K562 (cell line): Measurements from ENCODE around the gene ARHGAP31. TPM values are rescaled to one million over a fixed set of nuclear protein-coding genes. Genes with fewer than 3 reads are reported as not detected.

Source experiments
- ATF1 ChIP-seq, 2 experiments: fragments of 450-650 bp in 1 of 2; IDR thresholded peaks; 2 replicates each; pipeline ENCODE4 v1.6.1; 2016; ENCODE audit warnings: missing compliant biosample characterization in 1 of 2, missing genetic modification characterization in 1 of 2
- CBFA2T2 ChIP-seq: fragments of 450-650 bp; conservative IDR thresholded peaks from 2 replicates; pipeline ENCODE4 v1.6.1; 2017; ENCODE audit warnings: mild to moderate bottlenecking
- CBX8 ChIP-seq: fragments of 200-600 bp; sonication (generic); IDR thresholded peaks from 2 replicates; pipeline ENCODE4 v1.6.1; 2012; ENCODE audit warnings: borderline replicate concordance, mixed run types, low read depth, mild to moderate bottlenecking, moderate library complexity, mixed read lengths, low read length, control low read depth, inconsistent platforms; ENCODE audit not compliant: poor library complexity, severe bottlenecking; ENCODE audit errors: extremely low read depth
- EGR1 ChIP-seq: fragments of 450-650 bp; conservative IDR thresholded peaks from 2 replicates; pipeline ENCODE4 v1.6.1; 2017; ENCODE audit warnings: mild to moderate bottlenecking
- FOSL1 ChIP-seq: fragments of 200-800 bp; sonication (Bioruptor generic); conservative IDR thresholded peaks from 2 replicates; pipeline ENCODE4 v1.6.1; 2016; ENCODE audit warnings: missing genetic modification characterization, missing compliant biosample characterization
- FOXK1 ChIP-seq: sonication (generic); formaldehyde crosslinking; IDR thresholded peaks from 2 replicates; pipeline ENCODE4 v1.8.0; 2022; ENCODE audit warnings: missing genetic modification reagents, mild to moderate bottlenecking, borderline replicate concordance
- MAFF ChIP-seq: IDR thresholded peaks from 2 replicates; pipeline ENCODE4 v1.6.1; 2012; ENCODE audit warnings: low read length, improper control_type of control experiment
- NFXL1 ChIP-seq: fragments of 450-650 bp; formaldehyde crosslinking; IDR thresholded peaks from 2 replicates; pipeline ENCODE4 v1.4.0; 2021; ENCODE audit warnings: mild to moderate bottlenecking
- PCBP2 ChIP-seq: fragments of 200-400 bp; formaldehyde crosslinking; IDR thresholded peaks from 2 replicates; pipeline ENCODE4 v1.6.1; 2018; ENCODE audit warnings: low read length, low read depth, mild to moderate bottlenecking, moderate library complexity; ENCODE audit not compliant: poor library complexity, severe bottlenecking
- POLR2AphosphoS5 ChIP-seq: IDR thresholded peaks from 2 replicates; pipeline ENCODE4 v1.6.1; 2011; ENCODE audit warnings: mild to moderate bottlenecking, low read depth, low read length, moderate library complexity; ENCODE audit not compliant: control insufficient read depth, insufficient read depth
- RBM15 ChIP-seq: fragments of 200-400 bp; formaldehyde crosslinking; IDR thresholded peaks from 2 replicates; pipeline ENCODE4 v1.6.1; 2018; ENCODE audit warnings: mild to moderate bottlenecking, low read length, moderate library complexity; ENCODE audit not compliant: insufficient read depth
- ZFP30 ChIP-seq: fragments of 250-450 bp; sonication (Bioruptor Pico); IDR thresholded peaks from 2 replicates; pipeline ENCODE4 v1.8.0; 2022; ENCODE audit warnings: moderate library complexity, mild to moderate bottlenecking, inconsistent platforms, borderline replicate concordance
- ZNF134 ChIP-seq: fragments of 250-450 bp; sonication (Bioruptor Pico); conservative IDR thresholded peaks from 2 replicates; pipeline ENCODE4 v1.4.0; 2020
- ZNF165 ChIP-seq: fragments of 250-450 bp; sonication (Bioruptor Pico); IDR thresholded peaks from 2 replicates; pipeline ENCODE4 v1.4.0; 2020; ENCODE audit warnings: borderline replicate concordance
- ZNF561 ChIP-seq: fragments of 450-650 bp; formaldehyde crosslinking; conservative IDR thresholded peaks from 2 replicates; pipeline ENCODE4 v1.4.0; 2020; ENCODE audit warnings: mild to moderate bottlenecking, moderate library complexity
- ZNF583 ChIP-seq: fragments of 250-450 bp; sonication (Bioruptor Pico); IDR thresholded peaks from 2 replicates; pipeline ENCODE4 v1.4.0; 2020
- polyA plus RNA-seq, 8 experiments: library from polyadenylated mRNA; depleted of rRNA in 4 of 8; stranded (reverse) in 5 of 8; unstranded in 3 of 8; fragments of >200 nt; fragmentation: Nextera tagmentation in 2 of 8; fragmentation: Illumina TruSeq in 1 of 8; extraction: Ambion mirVana in 2 of 8; extraction: Trizol in 1 of 8; gene quantifications; 2 replicates each; pipeline versions ENCODE4 v1.2.1 to v1.2.3, GENCODE V29; 2011 to 2014; ENCODE audit warnings: inconsistent platforms in 1 of 8, missing spikeins in 1 of 8
- total RNA-seq, 7 experiments: library from RNA; depleted of rRNA in 6 of 7; stranded (reverse); fragments of >200 nt in 6 of 7; fragmentation: Illumina TruSeq in 2 of 7; extraction: Trizol in 2 of 7; gene quantifications; 2 replicates each; pipeline versions ENCODE4 v1.2.1 to v1.2.3, GENCODE V29; 2011 to 2021; ENCODE audit warnings: low replicate concordance in 1 of 7
- TF ChIP-seq, protein P1 (sequence below): fragments of 450-650 bp; conservative IDR thresholded peaks from 2 replicates; pipeline ENCODE4 v1.6.1; 2016; ENCODE audit warnings: missing genetic modification characterization, low read depth, mild to moderate bottlenecking, control low read depth, missing compliant biosample characterization
- TF ChIP-seq, protein P2 (sequence below): fragments of 450-650 bp; IDR thresholded peaks from 2 replicates; pipeline ENCODE4 v1.6.1; 2016; ENCODE audit warnings: mild to moderate bottlenecking
- TF ChIP-seq, protein P3 (sequence below): sonication (generic); formaldehyde crosslinking; IDR thresholded peaks from 2 replicates; pipeline ENCODE4 v1.8.1; 2022; ENCODE audit warnings: missing genetic modification reagents
- TF ChIP-seq, protein P4 (sequence below): fragments of 250-450 bp; sonication (Bioruptor Pico); IDR thresholded peaks from 2 replicates; pipeline ENCODE4 v1.8.0; 2021; ENCODE audit warnings: moderate library complexity, mild to moderate bottlenecking, inconsistent platforms
- TF ChIP-seq, protein P5 (sequence below): fragments of 450-650 bp; IDR thresholded peaks from 2 replicates; pipeline ENCODE4 v1.6.1; 2016

ARHGAP31 gene
- total and polyA plus RNA-seq, 9 of the 15 experiments (the other 6 are each of a cell fraction or from before 2014, with no cell fraction given), result under 0.01 to 0.13 (median 0.06) TPM; not detected in 5

DNA sequence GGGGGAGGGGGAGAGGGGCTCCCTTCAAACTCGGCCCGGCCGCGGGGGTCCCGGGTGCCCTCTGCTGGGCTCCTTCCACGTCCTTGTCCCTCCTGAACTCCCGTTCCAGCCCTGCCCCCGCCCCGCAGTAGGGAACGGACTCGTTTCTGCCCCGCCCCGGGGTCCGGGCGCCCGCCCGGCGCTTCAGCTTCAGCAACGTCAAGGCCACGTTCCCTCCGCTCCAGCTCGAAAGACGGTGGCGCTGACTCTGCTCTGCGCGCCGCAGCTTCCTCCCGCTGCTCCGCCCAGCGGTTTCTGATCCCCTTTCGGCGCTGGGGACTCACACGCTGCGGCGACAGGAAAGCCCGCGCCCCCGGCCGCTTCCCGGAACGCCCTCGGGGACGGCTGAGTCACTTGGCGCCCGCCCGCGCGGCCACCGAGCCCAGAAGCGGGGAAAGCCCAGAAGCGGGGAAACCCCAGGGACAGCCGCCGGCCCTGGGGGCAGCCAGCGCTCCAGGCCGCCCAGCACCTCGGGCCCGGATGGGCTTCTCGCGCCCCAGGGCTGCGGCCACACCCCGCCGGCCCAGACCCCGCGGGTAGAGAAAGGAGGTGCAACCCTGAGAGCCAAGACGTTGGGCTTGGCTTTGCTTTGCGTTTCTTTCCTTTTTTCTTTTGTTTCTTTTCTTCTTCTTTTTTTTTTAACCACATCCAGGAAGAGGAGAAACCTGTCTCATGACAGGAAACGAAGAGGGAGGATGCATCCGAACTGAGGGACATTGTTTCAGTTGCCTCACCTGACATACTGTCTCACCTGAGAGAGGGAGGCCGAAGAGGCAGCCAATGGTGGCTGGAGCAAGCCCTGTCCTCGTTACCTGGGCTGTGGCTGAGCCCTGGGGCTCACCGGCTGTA is 28.9 kb downstream of the ARHGAP31 start (continued):
- TF ChIP-seq CBX8, result no peak
- no peak for TF ChIP-seq ATF1 (CRISPR knock-in tag; IDR thresholded peaks at IDR 0.05)
- peak; percentile 69 for TF ChIP-seq ATF1 (tag; IDR thresholded peaks at IDR 0.05)
- TF ChIP-seq, protein P1, sequence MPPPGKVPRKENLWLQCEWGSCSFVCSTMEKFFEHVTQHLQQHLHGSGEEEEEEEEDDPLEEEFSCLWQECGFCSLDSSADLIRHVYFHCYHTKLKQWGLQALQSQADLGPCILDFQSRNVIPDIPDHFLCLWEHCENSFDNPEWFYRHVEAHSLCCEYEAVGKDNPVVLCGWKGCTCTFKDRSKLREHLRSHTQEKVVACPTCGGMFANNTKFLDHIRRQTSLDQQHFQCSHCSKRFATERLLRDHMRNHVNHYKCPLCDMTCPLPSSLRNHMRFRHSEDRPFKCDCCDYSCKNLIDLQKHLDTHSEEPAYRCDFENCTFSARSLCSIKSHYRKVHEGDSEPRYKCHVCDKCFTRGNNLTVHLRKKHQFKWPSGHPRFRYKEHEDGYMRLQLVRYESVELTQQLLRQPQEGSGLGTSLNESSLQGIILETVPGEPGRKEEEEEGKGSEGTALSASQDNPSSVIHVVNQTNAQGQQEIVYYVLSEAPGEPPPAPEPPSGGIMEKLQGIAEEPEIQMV (tag), result no peak
- TF ChIP-seq, protein P2, sequence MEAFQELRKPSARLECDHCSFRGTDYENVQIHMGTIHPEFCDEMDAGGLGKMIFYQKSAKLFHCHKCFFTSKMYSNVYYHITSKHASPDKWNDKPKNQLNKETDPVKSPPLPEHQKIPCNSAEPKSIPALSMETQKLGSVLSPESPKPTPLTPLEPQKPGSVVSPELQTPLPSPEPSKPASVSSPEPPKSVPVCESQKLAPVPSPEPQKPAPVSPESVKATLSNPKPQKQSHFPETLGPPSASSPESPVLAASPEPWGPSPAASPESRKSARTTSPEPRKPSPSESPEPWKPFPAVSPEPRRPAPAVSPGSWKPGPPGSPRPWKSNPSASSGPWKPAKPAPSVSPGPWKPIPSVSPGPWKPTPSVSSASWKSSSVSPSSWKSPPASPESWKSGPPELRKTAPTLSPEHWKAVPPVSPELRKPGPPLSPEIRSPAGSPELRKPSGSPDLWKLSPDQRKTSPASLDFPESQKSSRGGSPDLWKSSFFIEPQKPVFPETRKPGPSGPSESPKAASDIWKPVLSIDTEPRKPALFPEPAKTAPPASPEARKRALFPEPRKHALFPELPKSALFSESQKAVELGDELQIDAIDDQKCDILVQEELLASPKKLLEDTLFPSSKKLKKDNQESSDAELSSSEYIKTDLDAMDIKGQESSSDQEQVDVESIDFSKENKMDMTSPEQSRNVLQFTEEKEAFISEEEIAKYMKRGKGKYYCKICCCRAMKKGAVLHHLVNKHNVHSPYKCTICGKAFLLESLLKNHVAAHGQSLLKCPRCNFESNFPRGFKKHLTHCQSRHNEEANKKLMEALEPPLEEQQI, result no peak
- TF ChIP-seq MAFF, result no peak
- TF ChIP-seq, protein P3, sequence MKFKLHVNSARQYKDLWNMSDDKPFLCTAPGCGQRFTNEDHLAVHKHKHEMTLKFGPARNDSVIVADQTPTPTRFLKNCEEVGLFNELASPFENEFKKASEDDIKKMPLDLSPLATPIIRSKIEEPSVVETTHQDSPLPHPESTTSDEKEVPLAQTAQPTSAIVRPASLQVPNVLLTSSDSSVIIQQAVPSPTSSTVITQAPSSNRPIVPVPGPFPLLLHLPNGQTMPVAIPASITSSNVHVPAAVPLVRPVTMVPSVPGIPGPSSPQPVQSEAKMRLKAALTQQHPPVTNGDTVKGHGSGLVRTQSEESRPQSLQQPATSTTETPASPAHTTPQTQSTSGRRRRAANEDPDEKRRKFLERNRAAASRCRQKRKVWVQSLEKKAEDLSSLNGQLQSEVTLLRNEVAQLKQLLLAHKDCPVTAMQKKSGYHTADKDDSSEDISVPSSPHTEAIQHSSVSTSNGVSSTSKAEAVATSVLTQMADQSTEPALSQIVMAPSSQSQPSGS, result no peak
- TF ChIP-seq CBFA2T2, result no peak
- peak; percentile 88 for TF ChIP-seq FOSL1 (tag)
- TF ChIP-seq NFXL1 (CRISPR knock-in tag), result no peak
- no peak for TF ChIP-seq RBM15
- no peak for TF ChIP-seq ZNF134
- no peak for TF ChIP-seq ZFP30
- TF ChIP-seq POLR2AphosphoS5, result 0 out of 2 replicates have a peak, but pooled peaks have one; percentile 39
- no peak for TF ChIP-seq ZNF583 (CRISPR knock-in tag)
- no peak for TF ChIP-seq FOXK1 (CRISPR knock-in tag)
- TF ChIP-seq, protein P4, sequence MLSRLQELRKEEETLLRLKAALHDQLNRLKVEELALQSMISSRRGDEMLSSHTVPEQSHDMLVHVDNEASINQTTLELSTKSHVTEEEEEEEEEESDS, result no peak
- TF ChIP-seq ZNF165 (CRISPR knock-in tag), result no peak
- TF ChIP-seq EGR1, result peak; percentile 70
- TF ChIP-seq PCBP2, result no peak
- no peak for TF ChIP-seq ZNF561 (CRISPR knock-in tag)
- TF ChIP-seq, protein P5, sequence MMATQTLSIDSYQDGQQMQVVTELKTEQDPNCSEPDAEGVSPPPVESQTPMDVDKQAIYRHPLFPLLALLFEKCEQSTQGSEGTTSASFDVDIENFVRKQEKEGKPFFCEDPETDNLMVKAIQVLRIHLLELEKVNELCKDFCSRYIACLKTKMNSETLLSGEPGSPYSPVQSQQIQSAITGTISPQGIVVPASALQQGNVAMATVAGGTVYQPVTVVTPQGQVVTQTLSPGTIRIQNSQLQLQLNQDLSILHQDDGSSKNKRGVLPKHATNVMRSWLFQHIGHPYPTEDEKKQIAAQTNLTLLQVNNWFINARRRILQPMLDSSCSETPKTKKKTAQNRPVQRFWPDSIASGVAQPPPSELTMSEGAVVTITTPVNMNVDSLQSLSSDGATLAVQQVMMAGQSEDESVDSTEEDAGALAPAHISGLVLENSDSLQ, result no peak
